Measurements from ENCODE around the gene HIVEP3.
"Not testable (repeated sequence)": the region's sequence is repeated elsewhere in the genome, so short reads cannot be mapped to it uniquely, and the experiment has no call there.

HIVEP3 gene

DNA sequence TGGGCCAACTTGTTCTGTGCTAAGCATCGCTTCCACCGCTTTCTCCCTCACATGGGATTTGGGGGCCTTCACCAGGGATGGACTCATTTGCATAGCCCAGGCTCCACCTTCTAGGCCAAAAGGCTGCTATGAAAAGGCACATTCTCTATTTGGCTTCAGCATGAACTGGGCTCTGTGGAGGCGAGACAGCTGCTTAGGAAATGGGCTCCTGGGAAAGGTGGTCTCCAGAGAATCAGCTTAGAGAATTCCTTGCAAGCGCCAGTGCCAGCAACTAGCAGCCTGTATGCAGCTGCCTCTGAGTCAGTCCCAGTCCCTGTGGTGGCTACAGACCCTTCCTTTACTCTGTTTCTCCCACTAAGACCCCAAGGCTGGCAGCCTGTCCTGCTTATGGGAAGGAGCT lies 214.5 kb downstream of the HIVEP3 start:
- no peak for DNase-seq

DNA sequence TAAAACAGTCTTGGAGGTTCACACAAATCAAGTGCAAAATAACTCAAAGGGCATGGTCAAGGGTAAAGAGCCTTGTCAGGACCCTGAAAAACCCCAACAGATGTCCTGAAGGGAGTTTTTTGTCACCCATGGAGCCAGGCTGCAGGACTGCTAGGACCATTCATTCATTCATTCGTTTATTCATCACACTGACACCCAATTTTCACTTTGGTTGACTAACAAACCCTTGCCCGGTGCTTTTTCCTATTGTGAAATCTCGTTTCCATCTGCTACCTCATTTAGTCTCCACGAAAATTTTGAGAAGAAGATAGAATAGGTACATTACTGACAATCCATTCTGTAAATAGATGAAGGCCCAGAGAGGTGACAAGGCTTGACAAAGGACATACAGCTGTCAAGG lies 216.0 kb downstream of the HIVEP3 start:
- no peak for DNase-seq

DNA sequence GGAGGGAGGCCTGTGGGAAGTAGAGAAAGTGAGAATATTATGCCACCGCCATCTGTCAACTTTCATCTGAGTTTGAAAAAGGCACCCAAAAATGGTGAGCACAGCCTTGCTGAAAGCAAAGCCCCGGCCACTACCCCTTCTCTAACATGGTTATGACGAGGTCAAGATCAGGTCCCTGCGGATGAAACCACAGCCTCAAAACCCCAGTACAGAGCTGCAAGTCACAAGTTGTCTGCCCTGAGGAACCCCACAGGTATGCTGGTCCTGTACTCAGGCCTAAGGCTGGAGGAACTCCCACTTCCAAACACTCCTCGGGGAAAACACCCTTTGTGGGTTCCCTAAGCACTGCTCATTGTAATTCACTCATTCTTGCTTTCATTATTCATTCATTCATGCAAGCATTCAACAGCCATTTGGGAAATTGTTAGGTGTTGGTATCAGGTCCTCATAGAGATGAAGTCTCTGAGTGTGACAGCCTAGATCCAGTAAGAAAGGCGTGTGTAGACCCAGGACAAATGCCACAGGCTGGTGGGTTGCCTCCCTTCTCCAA lies 217.7 kb downstream of the HIVEP3 start:
- DNase-seq: no peak

DNA sequence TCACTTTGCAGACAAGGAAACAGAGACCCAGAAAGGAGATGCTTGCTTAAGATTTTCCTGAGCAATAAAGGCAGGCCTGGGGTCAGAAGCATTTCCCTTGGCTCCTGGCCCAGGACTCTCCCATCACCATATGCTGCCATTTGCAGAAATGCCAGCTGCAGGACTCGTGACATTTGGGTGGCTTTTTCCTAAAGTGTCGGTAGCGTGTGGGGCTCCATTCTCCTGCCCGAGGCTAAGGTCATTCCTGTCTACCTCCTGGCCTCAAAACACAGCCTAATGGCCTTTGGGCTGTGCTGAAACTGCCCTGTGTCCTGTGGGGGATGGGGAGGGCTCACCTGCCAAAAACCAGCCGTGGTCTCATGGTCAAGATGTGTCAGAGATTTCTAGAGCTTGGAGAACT lies 218.1 kb downstream of the HIVEP3 start:
- no peak for DNase-seq

DNA sequence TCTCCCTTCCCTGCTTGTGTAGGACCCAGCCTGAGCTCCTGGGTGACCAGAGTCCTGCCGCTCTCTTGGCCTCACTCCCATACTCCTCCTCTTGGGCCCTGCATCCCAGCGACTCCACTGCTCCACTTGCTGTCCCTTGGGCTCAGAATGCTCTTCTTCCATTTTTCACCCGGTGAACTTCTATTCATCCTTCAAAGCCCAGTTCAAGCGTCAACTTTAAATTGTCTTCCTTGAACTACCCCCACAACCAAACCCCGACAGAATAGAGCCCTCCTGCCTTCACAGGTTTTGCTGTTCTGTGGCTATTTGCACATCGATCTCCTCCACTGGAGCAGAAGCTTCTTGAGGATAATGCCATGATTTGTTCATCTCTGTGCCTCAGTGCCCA lies 218.9 kb downstream of the HIVEP3 start:
- DNase-seq: no peak

DNA sequence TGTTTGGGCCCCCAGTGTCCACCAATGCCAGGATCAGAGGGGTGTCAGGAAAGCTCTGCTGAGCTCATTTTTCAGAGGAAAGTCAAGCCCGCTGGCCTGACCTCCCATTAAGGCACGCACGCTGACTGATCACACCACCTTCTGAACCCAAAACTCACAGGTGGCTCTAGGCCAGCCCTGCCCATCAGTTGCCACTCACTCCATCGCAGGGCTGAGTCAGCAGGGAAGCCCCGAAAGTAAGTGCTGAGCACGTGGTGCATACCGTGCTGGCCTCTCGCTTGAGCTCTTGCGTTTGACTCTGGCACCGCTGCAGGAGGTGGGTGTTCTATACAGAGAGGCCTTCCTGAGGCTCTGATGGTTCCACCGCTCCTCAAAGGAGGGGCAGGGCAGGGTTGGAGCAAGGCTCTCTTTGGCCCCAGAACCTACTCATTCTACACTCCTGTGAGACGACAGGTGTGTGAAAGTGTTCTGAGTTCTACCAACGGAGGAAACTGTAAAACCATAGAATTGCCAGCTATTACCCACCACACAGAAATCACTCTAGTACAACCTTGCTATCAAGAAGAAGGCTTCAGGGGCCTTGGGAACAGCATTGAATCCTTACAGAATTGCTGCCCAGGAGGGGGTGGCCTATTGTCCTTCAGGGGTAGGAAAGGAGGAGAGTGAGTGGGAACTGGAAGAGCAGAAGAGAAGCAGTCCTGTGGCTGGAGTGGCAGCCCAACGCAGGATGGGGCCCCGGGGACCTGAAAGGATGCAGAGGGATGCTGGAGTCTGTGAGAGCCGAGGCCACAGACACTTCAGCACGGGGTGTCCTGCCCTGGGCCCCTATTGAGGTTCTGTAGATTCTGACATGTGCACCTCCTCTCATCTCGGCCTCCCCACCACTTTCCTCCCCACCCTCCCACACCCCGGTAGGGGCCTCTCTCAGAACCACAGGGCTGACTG lies 219.5 kb downstream of the HIVEP3 start:
- no peak for DNase-seq

DNA sequence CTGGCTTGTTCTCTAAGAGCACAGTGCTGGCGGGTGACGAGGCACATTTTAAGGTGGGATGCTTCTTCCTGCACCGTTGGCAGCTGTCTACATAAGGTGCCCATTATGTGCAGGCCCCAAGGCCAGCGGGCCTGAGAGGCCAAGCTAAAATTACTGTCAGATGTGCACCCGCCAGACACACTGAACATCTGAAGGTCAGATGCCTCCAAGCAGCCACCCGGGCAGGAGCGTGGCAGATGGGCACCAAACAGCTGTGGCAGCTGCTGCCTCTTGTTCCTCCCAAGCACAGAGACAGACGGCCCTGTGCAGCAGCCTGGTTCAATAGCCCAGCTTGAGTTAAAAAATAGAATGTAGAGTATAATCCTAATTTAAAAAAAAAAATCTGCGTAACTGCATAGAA lies 222.3 kb downstream of the HIVEP3 start:
- no peak for DNase-seq

DNA sequence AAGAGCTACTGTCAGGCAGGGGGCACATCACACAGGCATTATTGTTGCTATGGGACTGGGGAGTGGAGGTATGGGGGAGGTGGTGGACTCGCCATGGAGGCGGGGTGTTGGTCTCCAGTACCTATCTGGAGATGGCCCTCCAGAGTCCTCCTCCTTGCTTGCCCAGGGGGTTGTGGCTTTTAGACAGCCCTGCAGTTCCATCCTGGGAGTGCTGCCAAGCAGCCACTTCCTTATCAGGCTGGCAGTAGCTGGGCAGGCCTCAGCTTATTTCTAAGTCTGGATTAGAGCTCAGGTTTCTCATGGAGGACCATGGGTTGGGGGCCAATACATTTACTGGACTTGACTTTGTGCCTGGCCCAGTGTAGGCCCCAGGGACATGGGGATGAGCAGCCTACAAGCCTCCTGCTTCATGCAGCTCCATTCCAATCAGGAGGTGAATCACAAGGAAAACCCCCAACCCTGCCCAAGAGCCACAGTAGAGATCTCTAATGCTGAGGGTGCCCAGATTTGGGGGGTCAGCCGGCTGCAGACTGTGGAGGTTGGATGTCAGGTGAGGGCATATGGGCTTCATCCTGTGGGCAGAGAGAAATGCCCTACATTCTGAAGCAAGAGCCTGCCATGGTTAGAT lies 223.5 kb downstream of the HIVEP3 start:
- DNase-seq: no peak

DNA sequence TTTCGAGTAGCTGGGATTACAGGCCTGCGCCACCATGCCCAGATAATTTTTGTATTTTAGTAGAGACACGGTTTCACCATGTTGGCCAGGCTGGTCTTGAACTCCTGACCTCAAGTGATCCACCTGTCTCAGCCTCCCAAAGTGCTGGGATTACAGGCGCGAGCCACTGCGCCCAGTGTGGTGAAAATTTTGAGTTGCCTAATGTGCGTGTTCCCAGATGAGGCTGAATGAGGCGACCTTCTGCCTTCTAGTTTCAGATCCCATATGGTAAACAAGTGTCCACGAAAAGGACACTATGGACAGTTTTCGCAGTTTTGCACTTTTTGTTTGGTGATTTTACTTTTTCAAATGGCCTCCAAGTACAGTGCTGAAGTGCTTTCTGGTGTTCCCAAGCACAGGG lies 226.8 kb downstream of the HIVEP3 start:
- not testable (repeated sequence) for DNase-seq

DNA sequence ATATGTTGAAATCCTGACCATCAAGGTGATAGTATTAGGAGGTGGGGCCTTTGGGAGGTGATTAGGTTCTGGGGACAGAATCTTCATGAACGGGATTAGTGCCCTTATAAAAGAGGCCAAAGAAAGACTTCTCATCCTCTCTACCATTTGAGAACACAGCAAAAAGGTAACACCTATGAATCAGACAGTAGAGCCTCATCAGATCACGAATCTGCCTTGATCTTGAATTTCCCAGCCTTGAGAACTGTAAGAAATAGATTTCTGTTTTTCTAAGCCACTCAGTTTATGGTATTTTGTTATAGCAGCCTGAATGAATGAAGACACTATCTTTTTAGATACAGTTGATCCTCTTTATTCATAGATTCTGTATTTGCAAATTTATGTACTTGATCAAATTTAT lies 227.3 kb downstream of the HIVEP3 start:
- DNase-seq: no peak

DNA sequence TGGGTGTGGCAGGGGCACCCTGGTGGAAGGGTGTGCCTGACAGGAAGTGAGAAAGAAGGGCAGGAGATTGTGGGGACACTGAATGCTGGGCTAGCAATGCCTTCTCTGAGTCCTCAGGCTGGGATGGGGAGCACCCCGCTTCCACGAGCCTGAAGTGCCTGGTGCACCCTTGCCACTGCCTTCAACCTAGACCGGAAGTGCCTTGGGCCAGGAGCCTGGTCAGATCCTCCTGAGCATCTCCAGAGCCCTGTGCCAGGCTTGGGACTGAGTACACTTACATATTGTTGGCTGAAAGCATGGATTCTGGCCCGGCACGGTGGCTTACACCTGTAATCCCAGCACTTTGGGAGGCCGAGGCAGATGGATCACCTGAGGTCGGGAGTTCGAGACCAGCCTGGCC lies 228.4 kb downstream of the HIVEP3 start:
- no peak for DNase-seq

DNA sequence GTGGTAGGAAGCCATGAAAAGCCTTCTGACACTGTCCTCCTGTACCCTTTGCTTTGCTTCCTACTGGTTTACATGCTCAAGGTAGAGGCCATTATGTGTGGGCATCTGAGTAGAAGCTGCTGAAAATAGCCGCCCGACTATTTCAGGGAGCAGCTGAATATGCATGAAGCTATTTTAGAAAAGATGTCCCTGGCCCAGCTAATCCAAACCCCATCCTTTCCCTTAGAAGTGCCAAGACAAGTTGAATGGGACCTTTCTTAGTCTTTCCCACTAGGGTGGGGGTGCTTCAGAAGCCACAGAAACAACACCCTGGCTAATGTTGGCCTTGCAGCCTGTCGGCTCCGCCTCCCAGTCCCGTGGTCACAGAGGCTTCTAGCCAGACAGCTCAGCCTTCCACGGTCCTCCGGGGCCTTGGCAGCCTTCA lies 229.2 kb downstream of the HIVEP3 start:
- DNase-seq: no peak

DNA sequence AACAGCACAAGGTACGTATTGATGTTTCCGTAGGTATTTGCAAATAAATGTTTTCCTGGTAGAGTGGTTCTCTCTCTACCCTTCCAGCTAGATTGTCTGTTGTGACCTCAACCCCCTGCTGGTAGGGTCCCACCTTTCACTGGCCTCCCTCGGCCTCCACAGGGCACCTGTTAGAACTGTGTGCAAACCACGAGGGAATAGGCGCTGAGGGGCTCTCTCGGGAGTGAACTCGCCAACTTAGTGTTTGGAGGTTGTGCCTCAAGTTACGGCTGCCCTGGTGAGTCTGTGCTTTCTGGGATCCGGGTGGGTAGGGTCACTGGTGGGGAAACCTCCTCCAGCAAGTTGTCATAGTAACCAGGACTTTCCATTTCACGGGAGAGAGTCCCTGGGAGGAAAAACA lies 229.6 kb downstream of the HIVEP3 start:
- no peak for DNase-seq

DNA sequence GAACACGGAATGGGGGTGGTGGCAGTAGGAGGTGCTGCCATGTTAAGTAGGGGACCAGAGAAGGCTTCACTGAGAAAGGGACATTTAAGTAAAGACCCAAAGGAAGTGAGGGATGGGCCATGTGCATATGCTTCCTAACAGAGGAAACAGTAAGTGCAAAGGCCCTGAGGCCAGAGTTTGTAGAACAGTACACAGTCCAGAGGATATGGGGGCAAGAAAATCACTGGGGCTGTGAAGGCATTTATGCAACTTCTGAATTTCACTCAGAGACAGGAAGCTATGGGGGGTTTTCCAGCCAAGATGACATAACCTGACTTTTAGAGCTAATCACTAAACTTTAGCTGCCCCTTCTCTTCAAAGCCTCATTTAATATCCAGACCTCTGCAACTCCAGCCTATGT lies 231.7 kb downstream of the HIVEP3 start:
- no peak for DNase-seq

DNA sequence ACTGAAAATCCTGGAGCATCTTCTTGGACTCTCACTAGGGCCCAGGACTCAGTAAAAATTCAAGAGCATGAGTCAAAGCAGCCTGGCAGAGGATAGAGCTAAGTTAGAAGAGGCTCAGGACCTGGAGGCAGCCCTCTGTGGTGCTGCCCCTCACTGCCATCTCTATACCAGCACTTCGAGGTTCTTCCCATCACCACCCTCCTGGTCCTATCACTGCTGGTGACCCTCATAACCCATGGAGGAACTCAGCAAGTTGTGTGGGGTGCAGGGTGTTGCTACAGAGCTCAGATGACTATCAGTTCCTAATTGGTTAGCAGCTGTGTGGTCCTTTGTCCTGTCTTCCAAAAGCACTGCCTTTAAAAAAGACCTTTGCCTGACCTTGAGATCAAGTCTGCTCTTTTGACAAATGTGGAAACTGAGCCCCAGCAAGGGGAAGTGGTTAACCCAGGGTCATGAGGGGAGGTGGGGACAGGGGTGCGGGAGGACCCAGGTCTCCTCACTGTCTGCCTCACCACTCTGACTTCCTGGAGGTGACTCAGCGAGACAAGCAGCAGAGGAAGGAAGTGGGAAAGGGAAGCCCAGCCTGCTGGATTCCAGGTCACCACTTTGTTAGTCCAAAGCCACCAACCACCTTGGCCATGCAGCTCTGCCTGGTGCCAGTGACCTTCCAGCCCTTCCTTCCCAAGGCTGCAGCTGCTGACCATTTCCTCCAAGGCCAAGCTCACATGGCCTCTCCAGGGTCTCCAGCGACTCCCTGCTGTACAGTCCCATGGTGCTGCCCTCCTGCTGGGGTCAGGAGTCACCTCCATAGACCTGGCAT lies 234.8 kb downstream of the HIVEP3 start:
- DNase-seq: peak; percentile 59

DNA sequence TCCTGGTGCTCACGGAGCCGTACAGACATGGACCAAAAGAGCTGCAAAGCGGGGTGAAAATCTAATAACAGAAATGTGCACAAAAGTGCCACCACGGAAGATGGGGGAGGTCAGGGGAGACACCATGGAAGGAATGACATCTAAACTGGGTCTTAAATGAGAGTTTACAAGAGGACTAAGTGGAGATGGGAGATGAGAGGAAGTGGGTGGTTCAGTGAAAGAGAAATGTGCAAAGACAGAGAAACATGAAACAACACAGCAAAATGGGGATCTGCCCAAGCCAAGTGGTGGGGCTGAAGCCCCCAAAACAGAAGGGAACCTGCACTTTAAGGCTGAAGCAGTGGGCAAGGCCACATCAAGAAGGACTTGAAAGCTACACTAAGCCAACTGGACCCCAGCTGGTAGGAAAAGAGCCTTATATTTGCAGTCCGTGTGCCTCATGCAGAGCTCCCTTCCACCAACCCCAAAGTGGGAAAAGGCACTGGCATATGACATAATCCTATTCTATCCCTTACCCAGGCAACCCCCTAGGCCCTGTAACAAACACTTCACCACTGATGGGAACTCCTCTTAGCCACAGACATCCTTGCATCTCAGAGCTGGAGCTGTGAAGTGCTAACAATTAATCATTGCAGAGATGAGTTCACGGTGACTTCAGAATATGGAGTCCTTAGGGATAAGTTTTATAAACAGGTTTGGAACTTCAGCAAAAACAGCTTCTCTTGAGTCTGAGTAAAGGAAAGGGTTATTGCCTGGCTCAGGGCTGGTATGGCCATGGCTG lies 235.7 kb downstream of the HIVEP3 start:
- DNase-seq: no peak

DNA sequence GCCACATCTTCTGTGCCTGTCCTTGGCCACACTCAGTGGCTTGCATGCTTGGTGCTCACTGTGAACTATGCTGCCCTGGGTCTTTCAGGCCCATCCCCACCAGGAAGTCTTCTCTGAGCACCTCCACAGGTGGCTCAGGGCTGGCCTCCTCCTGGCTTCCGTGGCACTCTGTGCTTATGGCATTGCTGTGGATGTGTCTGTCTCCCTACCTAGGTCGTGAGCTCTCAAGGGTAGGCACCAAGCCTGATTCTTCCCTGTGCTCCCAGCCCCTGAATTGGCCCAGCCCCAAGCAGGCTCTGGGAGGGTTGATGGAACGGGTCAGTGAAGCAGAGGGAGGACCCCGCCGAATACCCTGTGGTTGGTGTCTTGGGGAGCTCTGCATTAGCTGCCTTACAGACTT lies 236.6 kb downstream of the HIVEP3 start:
- no peak for DNase-seq

DNA sequence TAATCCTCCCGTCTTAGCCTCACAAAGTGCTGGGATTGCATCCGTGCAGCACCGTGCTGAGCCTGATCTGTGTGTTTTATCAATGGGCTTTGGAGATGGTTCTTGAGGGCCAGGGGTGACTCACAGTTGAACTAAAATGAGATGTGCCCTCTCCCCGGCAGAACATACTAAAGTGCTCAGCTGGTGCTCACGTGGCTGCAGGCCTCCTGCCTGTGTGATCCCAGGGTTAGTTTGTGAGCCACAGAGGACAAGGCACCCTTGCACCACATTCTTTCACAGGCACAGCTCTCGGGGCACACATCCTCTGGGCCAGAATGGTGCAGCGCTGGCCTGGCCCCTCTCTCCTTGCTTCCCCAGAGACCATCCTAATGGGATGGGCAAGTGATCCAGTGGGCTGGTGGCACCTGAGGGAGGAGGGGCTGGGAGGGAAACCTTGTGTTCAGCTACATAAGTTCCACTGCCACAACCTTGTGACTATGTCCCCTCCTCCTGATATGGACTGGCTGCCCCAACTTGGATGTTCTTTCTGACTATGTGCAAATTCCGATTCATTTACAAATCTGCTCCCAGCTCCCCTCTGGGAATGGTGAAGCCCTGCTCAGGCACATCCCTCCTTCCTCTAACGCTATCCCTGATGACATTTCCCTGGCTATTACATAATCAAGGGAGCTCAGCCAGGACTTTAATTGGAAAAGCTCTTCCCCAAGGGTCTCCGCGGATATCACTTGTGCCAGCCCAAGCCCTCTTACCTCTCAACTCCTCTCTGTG lies 237.2 kb downstream of the HIVEP3 start:
- no peak for DNase-seq

DNA sequence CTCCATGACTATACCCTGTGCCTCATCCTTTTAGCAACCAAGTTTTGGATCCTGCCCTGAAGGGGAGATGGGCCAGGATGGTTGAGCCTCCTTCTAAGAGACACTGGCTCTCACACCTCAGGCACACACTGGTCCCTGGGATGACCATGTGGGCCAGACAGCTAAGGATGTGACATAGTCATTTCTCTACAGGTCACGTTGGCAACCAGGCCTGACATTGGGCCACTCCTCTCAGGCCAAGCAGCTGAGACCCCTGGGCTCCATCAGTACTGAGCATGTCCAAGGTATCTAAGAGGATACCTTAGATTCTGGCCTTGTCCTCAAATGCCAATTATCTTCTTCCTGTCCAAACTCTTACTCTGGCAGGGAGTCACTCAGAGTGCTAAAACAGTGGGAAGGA lies 238.7 kb downstream of the HIVEP3 start:
- no peak for DNase-seq

DNA sequence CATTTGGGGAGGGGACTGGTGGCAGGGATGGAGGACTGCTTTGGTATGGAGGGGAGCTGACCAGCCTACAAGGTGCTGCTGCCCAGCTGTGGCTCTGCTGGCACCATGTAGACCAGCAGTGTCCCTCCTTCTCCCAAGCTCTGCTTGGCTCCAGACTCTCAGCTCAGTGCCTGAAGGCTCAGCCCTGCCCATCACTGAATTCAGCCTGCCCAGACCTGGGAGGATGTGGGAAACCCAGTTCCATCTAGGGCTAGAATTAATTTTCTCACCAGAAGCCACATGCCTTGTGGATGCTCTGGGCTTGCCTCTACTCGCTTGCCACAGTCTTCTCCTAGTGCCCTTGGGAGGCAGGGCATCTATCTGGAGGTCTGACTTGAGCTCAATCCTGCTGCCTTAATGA lies 239.2 kb downstream of the HIVEP3 start:
- DNase-seq: no peak

DNA sequence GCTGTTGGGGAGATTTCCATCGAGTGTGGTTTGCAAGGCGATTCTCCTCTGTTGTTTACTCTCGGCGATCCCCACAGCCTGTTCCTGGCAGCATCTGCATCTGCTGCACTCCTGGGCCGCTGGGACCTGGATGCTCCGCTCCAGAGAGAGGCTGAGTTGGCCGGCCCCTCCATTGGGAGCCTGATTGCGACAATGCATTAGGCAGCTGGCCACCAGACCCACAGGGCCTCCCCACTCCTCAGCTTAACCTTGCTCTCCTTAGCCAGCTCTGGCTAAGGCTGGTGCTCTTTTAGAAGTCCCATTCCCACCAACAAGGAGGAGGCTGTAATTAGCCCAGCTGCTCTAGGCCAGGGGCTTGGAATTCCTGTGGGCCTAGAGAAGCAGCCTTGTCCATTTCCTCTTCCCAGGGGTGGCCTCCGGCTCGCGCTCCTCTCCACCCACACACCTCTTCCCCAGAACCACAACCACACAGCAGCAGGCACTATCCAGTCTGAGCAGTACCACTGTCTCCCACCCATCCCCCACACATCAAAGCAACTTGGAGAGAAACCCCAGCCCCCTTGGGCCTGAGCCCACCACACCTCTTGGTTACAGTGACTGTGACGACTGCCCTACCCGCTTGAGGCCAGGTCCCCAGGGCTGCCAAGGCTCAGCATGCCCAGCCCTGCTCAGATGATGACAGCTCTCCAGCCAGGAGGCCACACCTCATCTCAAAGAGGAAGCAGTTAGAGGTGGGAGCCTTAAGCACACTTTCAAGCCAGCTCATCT lies 240.4 kb downstream of the HIVEP3 start:
- DNase-seq: no peak

All from GF-D8 (cell line).